MM.1S (cell line): ENCODE data around the gene EPN1.

ENCODE experiments used
- EZH2phosphoT487 ChIP-seq: fragments of 300-600 bp; sonication (generic); IDR thresholded peaks from 2 replicates; pipeline ENCODE4 v1.6.1; 2018; ENCODE audit warnings: antibody characterized with exemption, low read length
- TF ChIP-seq, protein P1 (sequence below): fragments of 300-600 bp; sonication (generic); IDR thresholded peaks from 2 replicates; pipeline ENCODE4 v1.5.1; 2016; ENCODE audit warnings: antibody characterized with exemption, low read length, mixed read lengths

DNA sequence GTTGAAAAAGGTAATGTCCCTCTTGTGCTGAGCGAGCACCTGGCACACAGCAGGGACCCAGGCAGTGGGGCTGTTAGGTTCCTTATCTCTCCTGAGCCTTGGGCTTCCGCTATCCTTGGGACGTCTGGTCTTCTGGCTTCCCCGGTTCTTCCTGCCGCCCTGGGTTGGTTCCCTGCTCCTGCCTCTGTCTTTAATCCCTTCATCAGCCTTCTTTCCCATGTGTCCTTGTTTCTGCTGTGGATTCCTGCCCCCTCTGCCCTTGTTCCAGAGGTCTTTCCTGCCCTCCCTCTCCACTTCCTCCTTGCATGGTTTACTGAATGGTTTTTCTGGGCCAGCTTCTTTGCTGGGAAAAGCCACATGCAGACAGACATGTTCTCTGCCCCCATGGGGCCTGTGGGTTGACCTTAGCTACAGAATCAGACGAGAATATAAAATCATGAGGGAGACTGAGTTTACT is 2.6 kb downstream of the EPN1 start:
- no peak for TF ChIP-seq EZH2phosphoT487
- TF ChIP-seq, protein P1, sequence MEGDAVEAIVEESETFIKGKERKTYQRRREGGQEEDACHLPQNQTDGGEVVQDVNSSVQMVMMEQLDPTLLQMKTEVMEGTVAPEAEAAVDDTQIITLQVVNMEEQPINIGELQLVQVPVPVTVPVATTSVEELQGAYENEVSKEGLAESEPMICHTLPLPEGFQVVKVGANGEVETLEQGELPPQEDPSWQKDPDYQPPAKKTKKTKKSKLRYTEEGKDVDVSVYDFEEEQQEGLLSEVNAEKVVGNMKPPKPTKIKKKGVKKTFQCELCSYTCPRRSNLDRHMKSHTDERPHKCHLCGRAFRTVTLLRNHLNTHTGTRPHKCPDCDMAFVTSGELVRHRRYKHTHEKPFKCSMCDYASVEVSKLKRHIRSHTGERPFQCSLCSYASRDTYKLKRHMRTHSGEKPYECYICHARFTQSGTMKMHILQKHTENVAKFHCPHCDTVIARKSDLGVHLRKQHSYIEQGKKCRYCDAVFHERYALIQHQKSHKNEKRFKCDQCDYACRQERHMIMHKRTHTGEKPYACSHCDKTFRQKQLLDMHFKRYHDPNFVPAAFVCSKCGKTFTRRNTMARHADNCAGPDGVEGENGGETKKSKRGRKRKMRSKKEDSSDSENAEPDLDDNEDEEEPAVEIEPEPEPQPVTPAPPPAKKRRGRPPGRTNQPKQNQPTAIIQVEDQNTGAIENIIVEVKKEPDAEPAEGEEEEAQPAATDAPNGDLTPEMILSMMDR, result no peak
